ENCODE data around the gene KRT85.
A peak's percentile ranks its signal among the peaks of the same experiment; 100 is the strongest.

The KRT85 gene

GRCh38 chr12:52356031-52356761 lies 11.1 kb downstream of the KRT85 start:
- H3K23ac ChIP-seq (ENCODE audit: low read length) = no peak overlapping the region
- no peak overlapping the region for H2AFZ ChIP-seq (ENCODE audit: insufficient read depth, low read length, poor library complexity)
- WGBS (ENCODE audit: extremely low coverage, insufficient coverage, insufficient read length) = no CpG with 5 or more reads among the region's 56 CpGs

DNA sequence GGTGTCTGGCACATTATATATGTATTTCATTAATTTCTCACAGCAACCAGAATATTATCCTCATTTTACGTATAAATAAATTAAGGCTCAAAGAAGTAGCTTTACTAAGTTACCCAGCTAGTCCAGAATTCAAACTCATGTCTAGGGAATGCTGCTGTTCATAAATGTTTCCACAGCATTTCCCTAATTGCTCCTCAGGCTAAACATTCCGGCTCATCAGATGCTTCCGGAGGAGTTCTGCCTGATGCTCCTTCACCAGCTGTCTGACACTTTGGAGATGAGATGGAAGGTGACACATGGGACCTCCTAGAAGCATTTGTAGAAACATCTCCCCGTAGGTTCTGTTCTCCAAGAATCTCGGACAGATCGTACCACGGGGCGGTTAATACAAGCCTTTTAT lies 12.1 kb downstream of the KRT85 start:
- Histone ChIP-seq H2AFZ (ENCODE audit: insufficient read depth, low read length, poor library complexity) (no peak overlapping the region), H2BK12ac (ENCODE audit: low read length) (no peak overlapping the region), H3K14ac (ENCODE audit: low read length) (no peak overlapping the region), H2BK5ac (ENCODE audit: low read depth, low read length, poor library complexity) (no peak overlapping the region), H2BK120ac (ENCODE audit: insufficient read depth, low read length, poor library complexity) (no peak overlapping the region), H3K4me1 (ENCODE audit: control insufficient read depth in 1 of 2, insufficient read depth in 2 of 2, low read length in 2 of 2) (no peaks in the 10 kb centered on the region), H3K9ac (ENCODE audit: low read length) (no peak overlapping the region), H4K12ac (ENCODE audit: low read depth, low read length) (no peak overlapping the region), H3K4ac (ENCODE audit: low read depth, low read length) (no peak overlapping the region), H3K79me1 (ENCODE audit: low read length) (no peaks in the 10 kb centered on the region), H3K27ac (ENCODE audit: low read depth, low read length) (no peak overlapping the region), H2AK5ac (ENCODE audit: low read length) (no peak overlapping the region), H3K27me3 (ENCODE audit: insufficient read depth, low read length) (no peaks in the 10 kb centered on the region), H3K23ac (ENCODE audit: low read length) (no peak overlapping the region), H3K36me3 (ENCODE audit: control insufficient read depth in 1 of 2, insufficient read depth in 2 of 2, low read length in 2 of 2) (no peaks in the 10 kb centered on the region), H3K4me2 (ENCODE audit: low read length) (no peak overlapping the region), H4K8ac (ENCODE audit: low read depth, low read length) (no peak overlapping the region), H3K4me3 (ENCODE audit: low read depth, low read length) (no peak overlapping the region), H4K91ac (ENCODE audit: low read depth, low read length) (no peak overlapping the region), H3K79me2 (ENCODE audit: control insufficient read depth, insufficient read depth, low read length, poor library complexity) (no peaks in the 10 kb centered on the region), H3K9me3 (ENCODE audit: insufficient read depth, low read depth, low read length) (peaks cover 2% of the 10 kb centered on the region), H3K18ac (ENCODE audit: low read length) (no peak overlapping the region)
- DNase-seq = peak; percentile 61 to 85
- no CpG with 5 or more reads among the region's 8 CpGs for WGBS (ENCODE audit: extremely low coverage, insufficient coverage, insufficient read length)

More at GRCh38 chr12:52356031-52356761, 11.1 kb downstream of the KRT85 start:
- no peaks in the 10 kb centered on the region for H3K27me3 ChIP-seq (ENCODE audit: insufficient read depth, low read length)
- H3K4me1 ChIP-seq (ENCODE audit: control insufficient read depth in 1 of 2, insufficient read depth in 2 of 2, low read length in 2 of 2) = no peaks in the 10 kb centered on the region
- no peak overlapping the region for H3K4ac ChIP-seq (ENCODE audit: low read depth, low read length)
- no peak overlapping the region for H2AK5ac ChIP-seq (ENCODE audit: low read length)
- H2BK120ac ChIP-seq (ENCODE audit: insufficient read depth, low read length, poor library complexity) = no peak overlapping the region
- H3K79me2 ChIP-seq (ENCODE audit: control insufficient read depth, insufficient read depth, low read length, poor library complexity) = no peaks in the 10 kb centered on the region
- no peak overlapping the region for H4K8ac ChIP-seq (ENCODE audit: low read depth, low read length)
- H3K9ac ChIP-seq (ENCODE audit: low read length) = no peak overlapping the region
- no peak overlapping the region for H4K12ac ChIP-seq (ENCODE audit: low read depth, low read length)
- H3K4me3 ChIP-seq (ENCODE audit: low read depth, low read length) = no peak overlapping the region
- peaks cover 2% of the 10 kb centered on the region for H3K9me3 ChIP-seq (ENCODE audit: insufficient read depth, low read depth, low read length)
- H2BK5ac ChIP-seq (ENCODE audit: low read depth, low read length, poor library complexity) = no peak overlapping the region
- no peak overlapping the region for H4K91ac ChIP-seq (ENCODE audit: low read depth, low read length)
- H3K36me3 ChIP-seq (ENCODE audit: control insufficient read depth in 1 of 2, insufficient read depth in 2 of 2, low read length in 2 of 2) = no peaks in the 10 kb centered on the region
- H3K18ac ChIP-seq (ENCODE audit: low read length) = no peak overlapping the region
- no peak overlapping the region for H3K27ac ChIP-seq (ENCODE audit: low read depth, low read length)
- H3K14ac ChIP-seq (ENCODE audit: low read length) = no peak overlapping the region
- H2BK12ac ChIP-seq (ENCODE audit: low read length) = no peak overlapping the region
- H3K79me1 ChIP-seq (ENCODE audit: low read length) = no peaks in the 10 kb centered on the region
- DNase-seq = no peak
- H3K4me2 ChIP-seq (ENCODE audit: low read length) = no peak overlapping the region

GRCh38 chr12:52354200-52354599 lies 13.1 kb downstream of the KRT85 start:
- no CpG with 5 or more reads among the region's 5 CpGs for WGBS (ENCODE audit: extremely low coverage, insufficient coverage, insufficient read length)
- H3K27me3 ChIP-seq (ENCODE audit: insufficient read depth, low read length) = no peaks in the 10 kb centered on the region

GRCh38 chr12:52353766-52354165 lies 13.5 kb downstream of the KRT85 start:
- Histone ChIP-seq H4K8ac (ENCODE audit: low read depth, low read length) (no peak overlapping the region), H3K4me2 (ENCODE audit: low read length) (no peak overlapping the region), H4K91ac (ENCODE audit: low read depth, low read length) (no peak overlapping the region), H3K4me1 (ENCODE audit: control insufficient read depth in 1 of 2, insufficient read depth in 2 of 2, low read length in 2 of 2) (no peaks in the 10 kb centered on the region), H3K9me3 (ENCODE audit: insufficient read depth, low read depth, low read length) (peaks cover 2% of the 10 kb centered on the region), H2AK5ac (ENCODE audit: low read length) (no peak overlapping the region), H3K23ac (ENCODE audit: low read length) (no peak overlapping the region), H3K79me2 (ENCODE audit: control insufficient read depth, insufficient read depth, low read length, poor library complexity) (no peaks in the 10 kb centered on the region), H3K14ac (ENCODE audit: low read length) (no peak overlapping the region), H3K4ac (ENCODE audit: low read depth, low read length) (no peak overlapping the region), H3K18ac (ENCODE audit: low read length) (no peak overlapping the region), H3K27ac (ENCODE audit: low read depth, low read length) (no peak overlapping the region), H3K9ac (ENCODE audit: low read length) (no peak overlapping the region), H3K4me3 (ENCODE audit: low read depth, low read length) (peak overlapping the region; percentile 14), H3K79me1 (ENCODE audit: low read length) (no peaks in the 10 kb centered on the region), H3K36me3 (ENCODE audit: control insufficient read depth in 1 of 2, insufficient read depth in 2 of 2, low read length in 2 of 2) (no peaks in the 10 kb centered on the region), H3K27me3 (ENCODE audit: insufficient read depth, low read length) (no peaks in the 10 kb centered on the region), H2AFZ (ENCODE audit: insufficient read depth, low read length, poor library complexity) (no peak overlapping the region), H4K12ac (ENCODE audit: low read depth, low read length) (no peak overlapping the region), H2BK5ac (ENCODE audit: low read depth, low read length, poor library complexity) (no peak overlapping the region), H2BK120ac (ENCODE audit: insufficient read depth, low read length, poor library complexity) (no peak overlapping the region), H2BK12ac (ENCODE audit: low read length) (no peak overlapping the region)
- DNase-seq = no peak
- no CpG with 5 or more reads among the region's 3 CpGs for WGBS (ENCODE audit: extremely low coverage, insufficient coverage, insufficient read length)

More at GRCh38 chr12:52354200-52354599, 13.1 kb downstream of the KRT85 start:
- H4K8ac ChIP-seq (ENCODE audit: low read depth, low read length) = no peak overlapping the region
- no peaks in the 10 kb centered on the region for H3K79me2 ChIP-seq (ENCODE audit: control insufficient read depth, insufficient read depth, low read length, poor library complexity)
- no peak overlapping the region for H2BK120ac ChIP-seq (ENCODE audit: insufficient read depth, low read length, poor library complexity)
- no peak overlapping the region for H2BK5ac ChIP-seq (ENCODE audit: low read depth, low read length, poor library complexity)
- H3K9ac ChIP-seq (ENCODE audit: low read length) = no peak overlapping the region
- H3K9me3 ChIP-seq (ENCODE audit: insufficient read depth, low read depth, low read length) = peaks cover 4% of the 10 kb centered on the region
- H3K14ac ChIP-seq (ENCODE audit: low read length) = no peak overlapping the region
- no peak overlapping the region for H2BK12ac ChIP-seq (ENCODE audit: low read length)
- no peak overlapping the region for H4K91ac ChIP-seq (ENCODE audit: low read depth, low read length)
- no peaks in the 10 kb centered on the region for H3K36me3 ChIP-seq (ENCODE audit: control insufficient read depth in 1 of 2, insufficient read depth in 2 of 2, low read length in 2 of 2)
- no peak overlapping the region for H3K27ac ChIP-seq (ENCODE audit: low read depth, low read length)
- H2AK5ac ChIP-seq (ENCODE audit: low read length) = no peak overlapping the region
- DNase-seq = no peak
- H3K18ac ChIP-seq (ENCODE audit: low read length) = no peak overlapping the region
- no peak overlapping the region for H2AFZ ChIP-seq (ENCODE audit: insufficient read depth, low read length, poor library complexity)
- no peak overlapping the region for H3K4me2 ChIP-seq (ENCODE audit: low read length)
- H3K4me3 ChIP-seq (ENCODE audit: low read depth, low read length) = no peak overlapping the region
- H4K12ac ChIP-seq (ENCODE audit: low read depth, low read length) = no peak overlapping the region
- H3K23ac ChIP-seq (ENCODE audit: low read length) = no peak overlapping the region
- H3K4me1 ChIP-seq (ENCODE audit: control insufficient read depth in 1 of 2, insufficient read depth in 2 of 2, low read length in 2 of 2) = no peaks in the 10 kb centered on the region
- no peaks in the 10 kb centered on the region for H3K79me1 ChIP-seq (ENCODE audit: low read length)
- H3K4ac ChIP-seq (ENCODE audit: low read depth, low read length) = no peak overlapping the region

Measured in trophoblast cell (in vitro differentiated cells and primary cell).